HG03175 (cell line): ENCODE data around the gene ZBED4.

Source experiments
- ATAC-seq: cut with Tn5 transposase; IDR thresholded peaks from one replicate; pipeline ENCODE4 v1.9.1; 2021; ENCODE audit warnings: mild to moderate bottlenecking, moderate library complexity; ENCODE audit not compliant: unreplicated experiment

Gene ZBED4

DNA sequence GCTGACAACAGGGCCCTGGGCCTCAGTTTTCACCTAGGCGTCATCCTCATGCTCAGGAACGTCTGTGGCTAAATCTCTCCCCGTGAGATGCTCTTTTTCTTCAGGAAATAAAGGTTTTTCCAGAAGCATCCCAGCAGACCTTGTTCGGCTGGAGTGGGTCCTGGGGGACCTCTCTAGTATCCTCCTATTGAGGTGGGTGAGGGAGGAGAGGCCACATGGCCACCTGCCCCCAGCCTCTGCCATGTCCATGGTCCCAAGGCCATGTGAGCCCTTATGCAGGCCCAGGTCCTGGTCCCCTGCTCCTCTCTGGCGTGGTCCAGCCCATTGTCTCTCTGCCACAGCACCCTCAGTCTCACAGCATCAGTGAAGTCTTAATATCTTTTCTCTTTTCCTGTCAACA lies 42.6 kb downstream of the ZBED4 start:
- ATAC-seq: no peak

DNA sequence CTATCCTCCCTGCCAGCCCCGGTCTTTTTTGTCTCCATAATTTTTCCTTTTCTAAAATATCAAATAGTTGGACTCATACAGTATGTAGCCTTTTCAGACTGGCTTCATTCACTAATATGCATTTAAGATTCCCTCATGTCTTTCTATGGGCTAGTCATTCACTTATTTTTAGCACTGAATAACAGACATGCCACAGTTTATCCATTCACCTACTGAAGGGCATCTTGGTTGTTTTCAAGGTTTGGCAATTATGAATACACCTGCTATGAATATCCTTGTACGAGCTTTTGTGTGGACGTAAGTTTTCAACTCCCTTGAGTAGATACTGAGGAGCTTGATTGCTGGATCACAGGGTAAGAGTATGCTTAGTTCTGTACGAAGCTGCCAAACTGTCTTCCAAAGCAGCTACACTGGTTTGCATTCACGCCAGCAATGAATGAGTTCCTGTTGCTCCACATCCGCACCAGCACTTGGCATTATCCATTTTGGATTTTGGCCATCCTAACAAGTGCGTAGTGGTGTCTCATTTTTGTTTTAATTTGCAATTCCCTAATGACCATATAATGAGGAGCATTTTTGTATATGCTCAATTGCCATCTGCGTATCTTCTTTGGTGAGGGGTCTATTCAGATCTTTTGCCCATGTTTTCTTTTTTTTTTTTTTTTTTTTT lies 43.5 kb downstream of the ZBED4 start:
- ATAC-seq: no peak

DNA sequence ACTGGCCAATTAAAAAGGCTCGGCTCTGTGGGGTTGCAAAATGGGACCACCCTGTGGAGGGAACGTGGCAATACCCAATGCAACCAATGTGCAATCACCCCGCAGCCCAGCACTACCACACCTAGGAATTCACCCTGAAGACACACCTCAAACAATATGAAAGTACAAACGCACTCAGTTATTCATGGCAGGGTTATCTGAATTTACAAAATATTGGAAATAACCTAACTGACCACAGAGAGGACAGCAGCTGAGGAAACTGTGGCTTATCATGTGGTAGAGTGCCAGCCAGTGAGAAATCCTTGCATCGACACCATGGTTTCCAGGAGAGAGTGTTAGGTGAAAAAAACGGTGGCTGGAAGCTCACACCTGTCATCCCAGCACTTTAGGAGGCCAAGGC lies 45.9 kb downstream of the ZBED4 start:
- no peak for ATAC-seq

DNA sequence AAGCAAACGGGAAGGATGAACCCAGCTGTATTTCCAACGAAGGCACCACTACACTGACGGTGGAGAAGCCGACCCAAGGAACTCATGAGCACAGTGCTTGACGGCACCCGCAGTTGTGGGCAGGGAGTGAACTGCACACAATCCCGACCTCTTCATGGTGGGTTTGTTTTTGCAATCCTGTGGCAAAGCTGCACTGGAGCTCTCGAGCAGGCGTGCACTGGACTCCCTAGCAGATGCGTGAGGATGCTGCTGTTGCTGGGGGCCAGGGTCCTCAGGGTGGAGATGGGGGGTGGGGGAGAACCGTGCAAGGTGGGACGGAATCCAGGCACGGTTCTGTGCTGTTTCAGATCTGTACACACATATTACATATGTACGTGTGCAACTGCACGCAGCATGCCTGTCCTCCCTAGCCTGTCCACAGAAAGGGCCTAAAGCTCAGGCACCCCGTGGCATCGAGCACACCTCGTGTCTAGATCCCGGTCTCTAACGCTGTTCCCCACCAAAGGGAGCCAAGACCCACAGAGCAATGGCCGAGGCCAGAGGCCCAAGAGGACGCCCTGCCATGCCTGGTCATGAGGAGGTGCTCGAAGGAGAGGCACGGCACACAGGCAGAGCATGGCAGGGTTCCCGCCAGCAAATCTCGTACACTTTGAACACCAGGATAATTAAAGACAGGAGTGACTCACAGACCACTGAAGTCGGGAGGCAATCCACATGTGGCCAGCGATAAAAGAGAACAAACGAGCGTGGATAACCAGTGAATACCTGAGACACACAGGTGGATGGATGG lies 47.0 kb downstream of the ZBED4 start:
- no peak for ATAC-seq

DNA sequence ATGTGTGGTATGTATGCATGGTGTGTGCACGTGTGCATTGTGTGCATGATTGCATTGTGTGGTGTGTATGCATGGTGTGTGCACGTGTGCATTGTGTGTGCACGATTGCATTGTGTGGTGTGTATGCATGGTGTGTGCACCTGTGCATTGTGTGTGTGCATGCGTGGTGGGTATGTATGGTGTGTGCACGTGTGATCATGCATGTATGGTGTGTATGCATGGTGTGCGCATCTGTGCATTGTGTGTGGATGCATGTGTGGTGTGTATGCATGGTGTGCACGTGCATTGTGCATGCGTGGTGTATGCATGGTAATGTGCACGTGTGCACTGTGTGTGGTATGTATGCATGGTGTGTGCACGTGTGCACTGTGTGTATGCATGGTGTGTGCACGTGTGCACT lies 47.8 kb downstream of the ZBED4 start:
- ATAC-seq: no peak

DNA sequence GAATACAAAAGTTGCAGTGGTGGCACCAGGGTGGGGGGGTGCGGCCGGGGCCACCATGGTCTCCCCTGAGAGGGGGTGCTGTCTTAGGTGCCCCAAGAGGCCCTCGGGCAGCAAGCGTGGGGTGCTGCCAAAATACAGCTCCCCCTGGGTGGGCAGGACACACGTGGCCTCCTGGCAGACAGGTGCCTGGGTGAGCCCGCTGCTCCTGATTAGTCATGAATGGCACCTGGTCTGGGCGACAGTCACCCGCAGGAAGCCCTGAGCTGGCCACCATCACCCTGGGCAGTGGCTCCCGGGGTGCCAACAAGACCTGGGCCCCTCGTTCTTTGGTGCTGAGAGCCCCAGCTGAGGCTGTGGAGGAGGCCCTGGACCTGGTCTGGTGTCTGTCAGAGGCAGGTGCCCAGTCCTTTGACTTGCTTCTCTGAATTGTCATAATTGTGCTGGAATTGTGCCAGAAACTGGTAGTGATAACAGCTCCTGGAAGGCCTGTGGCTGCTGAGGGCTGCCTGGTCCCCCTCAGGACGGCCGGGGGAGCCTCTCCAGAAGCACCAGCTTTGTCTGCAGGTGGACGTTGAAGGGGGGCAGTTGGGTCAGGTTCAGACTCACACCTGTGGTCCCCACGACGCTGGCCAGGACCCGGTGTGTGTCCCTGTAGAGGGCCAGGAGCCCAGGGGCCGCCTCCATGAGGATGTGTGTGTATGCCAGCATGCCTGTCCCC lies 49.8 kb downstream of the ZBED4 start:
- ATAC-seq: no peak

DNA sequence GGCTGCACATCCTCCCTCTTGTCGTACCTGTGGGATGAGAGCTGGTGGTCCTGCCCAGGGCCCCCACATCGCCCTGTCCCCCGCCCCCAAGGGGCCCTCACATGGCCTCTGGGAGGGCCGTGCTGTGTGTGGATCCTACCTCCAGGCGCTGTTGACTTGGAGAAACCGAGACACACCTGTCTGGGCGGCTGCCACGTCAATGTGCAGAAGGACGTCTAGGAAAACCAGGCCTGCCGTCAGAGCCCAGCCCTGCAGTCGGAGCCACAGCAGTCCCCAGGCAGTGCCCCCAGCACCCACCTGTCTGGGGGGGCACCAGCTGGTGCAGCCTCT lies 50.4 kb downstream of the ZBED4 start:
- no peak for ATAC-seq

DNA sequence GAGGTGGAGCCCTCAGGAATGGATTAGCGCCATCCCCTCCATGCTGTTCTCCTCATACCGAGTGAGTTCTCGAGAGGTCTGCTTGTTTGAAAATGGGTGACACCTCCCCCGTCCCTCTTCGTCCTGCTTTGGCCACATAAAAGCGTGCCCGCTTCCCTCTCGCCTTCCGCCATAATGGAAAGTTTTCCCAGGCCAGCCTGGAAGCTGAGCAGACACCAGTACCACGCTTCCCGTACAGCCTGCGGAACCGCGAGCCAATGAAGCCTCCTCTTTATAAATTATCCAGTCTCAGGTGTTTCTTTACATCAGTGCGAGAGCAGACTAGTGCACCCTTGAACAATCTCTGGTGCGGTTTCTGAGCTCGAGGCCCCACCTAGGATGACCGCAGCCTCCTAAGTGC lies 51.8 kb downstream of the ZBED4 start:
- no peak for ATAC-seq

DNA sequence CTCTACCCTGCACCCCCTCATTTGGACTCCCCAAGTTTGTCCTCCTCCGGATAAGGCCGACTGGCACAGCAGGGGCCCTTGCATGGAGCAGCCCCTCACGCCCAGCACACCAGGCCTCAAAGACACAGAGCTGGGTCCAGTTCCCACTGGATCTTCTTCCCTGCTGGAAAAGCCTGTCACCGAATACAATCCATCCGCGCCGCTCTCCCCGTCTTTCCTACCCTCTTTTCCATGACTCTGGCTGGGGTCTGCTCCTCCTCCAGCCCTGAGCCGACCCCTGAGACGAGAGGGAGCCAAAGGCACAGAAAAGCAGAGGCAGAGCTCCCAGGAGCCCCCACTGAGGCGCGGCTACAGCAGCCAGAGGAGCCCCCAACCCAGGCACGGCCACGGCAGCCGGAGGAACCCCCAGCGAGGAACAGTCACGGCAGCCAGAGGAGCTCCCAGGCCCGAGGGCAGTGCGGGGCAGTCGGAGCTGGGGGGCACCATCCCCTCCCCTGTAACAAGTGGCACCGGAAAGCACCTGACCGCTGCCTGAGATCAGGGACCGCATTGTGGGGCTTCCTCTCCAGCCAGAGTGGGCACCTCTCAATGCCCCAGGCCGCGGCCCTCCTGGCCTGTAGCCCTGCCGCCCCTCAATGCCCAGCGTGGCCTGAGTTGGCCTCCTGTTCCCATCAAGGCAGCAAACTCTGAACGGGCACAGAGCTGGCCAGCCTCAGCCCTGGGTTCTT lies 52.6 kb downstream of the ZBED4 start:
- ATAC-seq: no peak

DNA sequence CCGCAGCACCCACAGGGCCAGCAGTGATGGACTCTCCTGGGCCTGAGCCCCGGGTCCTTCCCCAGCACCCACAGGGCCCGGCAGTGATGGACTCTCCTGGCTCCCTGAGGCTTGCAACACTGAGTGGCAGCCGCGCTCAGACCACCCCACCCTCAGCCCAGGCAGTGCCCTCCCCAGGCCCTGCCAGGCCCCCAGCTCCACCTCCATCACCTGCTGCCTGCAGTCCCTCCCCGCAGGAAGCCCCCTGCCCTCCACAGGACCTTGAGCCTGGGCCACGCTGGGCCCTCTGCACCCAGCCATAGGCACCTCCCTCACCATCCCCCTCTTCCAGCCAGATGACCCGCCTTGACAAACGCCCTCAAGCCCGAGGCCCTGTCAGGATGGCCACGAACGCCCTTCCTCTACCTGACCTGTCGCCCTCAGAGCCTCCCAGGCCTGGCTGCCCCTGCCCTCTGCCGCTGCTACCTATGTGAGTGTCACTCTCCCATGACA lies 53.2 kb downstream of the ZBED4 start:
- no peak for ATAC-seq

DNA sequence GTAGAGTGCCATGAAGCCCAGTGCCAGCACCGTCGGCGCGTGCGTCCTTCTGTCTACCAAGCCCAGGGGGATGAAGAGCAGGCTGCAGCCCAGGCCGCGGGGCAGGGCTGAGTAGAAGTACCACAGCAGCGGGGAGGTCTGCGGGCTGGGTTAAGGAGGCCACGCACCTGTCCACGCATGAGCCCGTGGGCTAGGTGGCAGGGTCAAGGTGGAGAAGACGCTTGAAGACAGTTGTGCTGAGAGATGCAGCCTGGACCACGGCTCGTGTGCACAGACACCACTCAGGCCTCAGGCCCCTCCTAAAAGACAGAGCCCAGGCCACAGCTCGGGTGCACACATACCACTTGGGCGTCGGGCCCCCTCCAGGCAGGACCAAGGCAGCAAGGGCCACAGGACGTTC lies 54.2 kb downstream of the ZBED4 start:
- ATAC-seq: no peak

DNA sequence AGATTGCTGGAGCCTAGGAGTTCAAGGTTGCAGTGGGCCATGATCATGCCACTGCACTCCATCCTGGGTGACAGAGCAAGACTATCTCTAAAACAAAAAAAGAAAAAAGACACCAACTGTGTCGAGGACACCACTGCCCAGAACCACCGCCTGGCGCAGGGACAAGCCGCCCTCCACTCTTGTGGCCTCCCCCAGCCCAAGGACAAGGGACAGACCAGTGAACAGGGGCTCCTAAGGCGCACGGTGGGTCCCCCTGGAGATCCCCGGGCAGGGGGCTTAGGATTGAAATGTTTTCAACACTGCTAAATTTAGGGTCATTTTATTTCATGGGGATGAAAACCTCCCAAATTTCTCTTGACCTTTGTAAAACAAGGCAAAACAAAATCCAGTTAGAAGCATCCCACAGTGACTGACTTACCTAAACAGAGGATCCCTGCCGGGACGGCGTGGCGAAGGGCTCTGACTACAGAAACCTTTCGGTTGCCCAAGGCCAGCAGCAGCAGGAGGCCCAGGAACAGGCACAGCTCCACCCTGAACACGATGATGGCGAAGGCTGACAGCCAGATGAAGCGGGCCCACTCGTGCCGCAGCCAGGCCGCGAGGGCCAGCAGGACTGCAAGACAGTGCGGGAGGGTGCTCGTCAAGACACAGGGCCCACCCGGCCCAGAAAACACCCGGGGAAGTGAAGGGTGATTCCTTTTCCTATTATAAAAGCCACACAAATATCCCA lies 56.0 kb downstream of the ZBED4 start:
- ATAC-seq: no peak

DNA sequence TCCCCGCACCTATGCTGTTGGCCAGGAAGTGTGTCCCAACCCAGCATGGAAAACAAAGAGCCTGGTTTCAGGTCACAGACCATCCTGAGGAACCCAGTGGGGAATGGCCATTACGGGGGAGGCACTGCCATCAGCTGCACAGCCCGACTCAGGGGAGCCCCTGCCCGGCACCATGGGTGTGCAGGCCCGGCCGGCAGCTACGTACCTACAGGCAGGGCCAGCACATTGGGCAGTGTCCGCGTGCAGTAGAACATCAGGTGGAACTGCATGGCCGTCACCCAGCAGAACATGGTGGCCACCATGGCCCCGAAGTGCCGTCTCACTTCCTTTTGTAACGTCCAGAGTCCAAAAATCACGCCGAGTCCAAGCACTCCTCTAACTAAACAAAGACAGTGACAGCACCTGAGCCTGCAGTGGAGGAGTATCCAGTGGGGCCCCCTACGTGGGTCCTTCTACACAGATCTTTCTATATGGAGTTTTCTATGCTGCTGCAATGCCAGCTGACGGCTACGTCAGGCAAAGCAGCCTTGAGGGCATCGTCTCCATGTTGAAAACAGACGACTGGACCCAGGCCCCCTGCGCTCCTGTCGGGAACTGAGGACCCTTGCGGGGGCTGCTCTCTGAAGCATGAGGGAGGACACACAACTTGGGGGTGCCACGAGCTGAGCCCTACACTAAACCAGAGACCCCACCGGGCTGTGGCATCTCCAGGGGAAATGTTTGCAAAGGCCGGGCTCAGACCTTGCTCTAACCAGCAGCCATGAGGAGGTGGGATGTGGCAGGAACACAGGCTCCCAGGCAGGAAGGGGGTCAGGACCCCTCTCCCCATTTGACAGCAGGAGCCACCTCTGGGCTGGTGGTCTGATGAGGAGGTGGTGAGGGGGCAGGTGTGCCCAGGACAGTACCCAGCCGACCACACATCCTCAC lies 56.8 kb downstream of the ZBED4 start:
- ATAC-seq: no peak

DNA sequence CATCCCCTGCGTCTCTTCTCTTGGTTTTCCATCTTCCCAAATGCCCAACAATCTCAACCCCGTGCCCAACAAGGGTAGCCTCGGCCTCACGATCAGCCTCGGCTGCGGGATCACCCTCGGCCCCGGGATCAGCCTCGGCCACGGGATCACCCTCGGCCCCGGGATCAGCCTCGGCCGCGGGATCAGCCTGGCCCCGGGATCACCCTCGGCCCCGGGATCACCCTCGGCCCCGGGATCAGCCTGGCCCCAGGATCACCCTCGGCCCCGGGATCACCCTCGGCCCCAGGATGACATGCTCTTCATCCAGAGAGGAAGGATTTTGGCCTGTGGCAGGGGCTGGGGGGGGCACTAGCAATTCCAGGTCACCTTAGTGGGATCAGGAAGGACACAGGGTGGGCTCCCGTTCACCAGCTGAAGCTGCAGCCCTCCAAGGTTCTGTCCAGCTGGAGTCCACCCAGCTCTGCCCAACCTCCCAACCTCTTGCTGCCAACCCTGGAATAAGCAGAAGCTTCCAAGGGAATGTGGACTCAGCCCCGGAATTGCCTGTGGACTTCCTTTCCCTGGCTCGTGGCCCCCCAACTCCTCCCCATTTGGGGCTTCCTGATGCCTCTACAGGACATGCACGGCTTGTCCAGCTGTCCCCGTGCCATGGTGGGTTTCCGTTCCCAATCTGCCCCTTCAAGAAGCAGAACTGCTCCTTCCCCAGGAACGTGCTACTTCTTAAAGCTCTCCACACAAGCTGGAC lies 58.4 kb downstream of the ZBED4 start:
- no peak for ATAC-seq

DNA sequence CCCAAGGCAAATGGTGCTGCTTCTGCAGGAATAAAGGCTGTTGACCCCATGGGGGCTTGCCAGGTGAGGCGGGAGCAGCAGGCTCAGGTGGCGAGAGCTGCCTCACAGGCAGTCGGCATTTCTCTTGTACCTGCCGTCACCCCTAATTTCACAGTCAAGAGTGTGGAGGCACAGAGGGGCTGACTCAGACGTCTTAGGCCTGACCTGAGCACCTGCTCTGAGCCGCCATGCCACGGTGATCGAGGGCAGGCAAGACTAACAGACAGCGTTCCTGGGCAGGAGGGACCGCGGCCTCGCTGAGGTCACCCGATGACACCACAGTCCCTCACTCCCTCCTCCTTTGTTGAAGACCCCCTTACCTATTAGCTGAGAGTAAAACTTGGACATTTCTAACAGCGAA lies 59.4 kb downstream of the ZBED4 start:
- ATAC-seq: no peak

DNA sequence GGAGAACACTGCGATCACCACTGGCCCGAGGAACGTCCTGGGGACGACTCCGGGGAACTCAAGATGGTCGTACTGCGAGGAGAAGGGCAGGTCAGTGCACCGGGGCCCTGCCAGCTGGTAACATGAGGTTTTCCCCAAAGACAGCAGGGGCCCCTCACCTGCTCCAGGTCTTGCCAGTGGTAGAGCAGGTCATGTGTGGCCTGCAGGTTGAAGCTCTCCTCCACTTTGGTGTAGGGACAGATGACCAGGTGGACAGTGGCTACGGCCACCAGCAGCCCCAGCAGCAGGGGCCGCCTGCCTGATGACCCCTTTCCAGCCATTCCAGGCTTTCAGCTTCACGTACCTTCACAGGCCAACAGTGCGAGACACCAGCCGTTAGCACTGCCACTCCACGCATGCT lies 59.8 kb downstream of the ZBED4 start:
- ATAC-seq: no peak

DNA sequence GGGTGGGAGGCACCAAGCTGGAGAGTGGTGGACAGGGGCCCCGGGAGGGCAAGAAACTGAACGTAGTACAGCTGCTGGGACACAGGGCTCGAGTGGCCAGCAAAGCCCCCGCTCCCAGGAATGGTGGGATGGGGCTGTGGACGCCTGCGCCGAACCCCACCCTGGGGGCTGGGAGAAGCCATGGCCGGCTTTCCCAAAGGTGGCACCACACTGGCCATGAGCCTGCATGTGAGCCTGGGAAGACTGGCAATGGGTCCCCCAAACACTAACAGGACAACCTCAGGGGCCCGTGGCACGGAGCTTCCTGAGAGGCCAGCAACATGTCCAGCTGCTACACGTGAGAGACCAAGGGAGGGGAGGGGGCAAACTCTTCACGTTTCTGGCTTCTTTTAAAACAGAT lies 60.6 kb downstream of the ZBED4 start:
- no peak for ATAC-seq

DNA sequence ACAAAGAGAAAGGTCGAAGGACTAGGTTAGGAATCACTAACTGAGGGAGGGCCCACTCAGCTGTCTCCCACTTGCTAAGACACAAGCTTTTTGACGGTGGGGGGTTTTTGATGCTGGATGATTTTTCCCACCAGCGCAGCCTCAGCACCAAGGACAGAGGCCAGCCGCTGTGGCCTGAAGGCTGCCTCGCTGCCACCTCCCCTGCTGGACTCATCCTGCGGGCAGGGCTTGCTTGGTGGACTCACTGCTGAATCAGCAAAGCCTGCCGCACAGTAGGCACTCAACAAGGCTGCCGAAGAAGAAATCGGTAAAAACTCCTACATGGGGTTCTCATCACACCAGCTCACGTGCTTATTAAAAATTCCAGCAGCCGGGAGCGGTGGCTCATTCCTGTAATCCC lies 62.0 kb downstream of the ZBED4 start:
- ATAC-seq: no peak

DNA sequence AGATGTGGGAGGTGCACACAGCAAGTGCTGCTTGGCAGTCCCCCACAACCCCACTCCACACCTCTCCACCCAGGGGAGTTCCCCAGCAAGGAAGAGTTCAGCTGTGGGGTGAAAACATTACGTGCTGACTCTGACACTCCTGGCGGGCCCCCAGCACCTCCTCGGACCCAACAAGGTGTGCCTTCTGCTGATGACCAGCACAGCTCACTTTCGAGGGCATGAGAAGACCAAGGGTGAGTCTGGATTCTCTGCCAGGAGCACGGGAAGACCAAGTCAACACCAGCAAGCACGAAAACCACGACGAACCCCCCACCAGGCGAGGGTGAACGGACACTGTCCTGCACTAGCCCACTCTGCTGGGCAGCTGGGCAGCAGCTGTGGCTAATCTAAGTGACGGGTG lies 63.2 kb downstream of the ZBED4 start:
- ATAC-seq: no peak
